ENCODE results near the gene ZNF74.
"Not testable (repeated sequence)": the region's sequence is repeated elsewhere in the genome, so short reads cannot be mapped to it uniquely, and the experiment has no call there.

ZNF74 gene

GRCh38 chr22:20400606-20401375 lies 6.8 kb downstream of the ZNF74 start:
- no peak for DNase-seq (ENCODE audit: low spot score)

GRCh38 chr22:20401376-20402014 lies 7.5 kb downstream of the ZNF74 start:
- no peak for DNase-seq (ENCODE audit: low spot score)

- DNase-seq (ENCODE audit: low spot score): no peak
These were observed 9.2 kb downstream of the ZNF74 start for GRCh38 chr22:20402960-20403778.

GRCh38 chr22:20403779-20404140 lies 9.8 kb downstream of the ZNF74 start:
- DNase-seq (ENCODE audit: low spot score): no peak

- no peak for DNase-seq (ENCODE audit: low spot score)
These were observed 10.9 kb downstream of the ZNF74 start for GRCh38 chr22:20404881-20405280.

- no peak for DNase-seq (ENCODE audit: low spot score)
These were observed 11.5 kb downstream of the ZNF74 start for GRCh38 chr22:20405291-20405930.

GRCh38 chr22:20405931-20406685 lies 12.2 kb downstream of the ZNF74 start:
- DNase-seq (ENCODE audit: low spot score): no peak

- DNase-seq (ENCODE audit: low spot score): no peak
These were observed 12.9 kb downstream of the ZNF74 start for GRCh38 chr22:20406686-20407408.

GRCh38 chr22:20407829-20408228 lies 13.9 kb downstream of the ZNF74 start:
- no peak for DNase-seq (ENCODE audit: low spot score)

- no peak for DNase-seq (ENCODE audit: low spot score)
These were observed 14.9 kb downstream of the ZNF74 start for GRCh38 chr22:20408891-20409290.

- not testable (repeated sequence) for DNase-seq (ENCODE audit: low spot score)
These were observed 15.4 kb downstream of the ZNF74 start for GRCh38 chr22:20409385-20409784.

- no peak for DNase-seq (ENCODE audit: low spot score)
These were observed 18.7 kb downstream of the ZNF74 start for GRCh38 chr22:20412474-20413216.

- no peak for DNase-seq (ENCODE audit: low spot score)
These were observed 19.5 kb downstream of the ZNF74 start for GRCh38 chr22:20413217-20414058.

- DNase-seq (ENCODE audit: low spot score): no peak
These were observed 20.1 kb downstream of the ZNF74 start for GRCh38 chr22:20414059-20414440.

- no peak for DNase-seq (ENCODE audit: low spot score)
These were observed 20.5 kb downstream of the ZNF74 start for GRCh38 chr22:20414450-20414849.

- DNase-seq (ENCODE audit: low spot score): not testable (repeated sequence)
These were observed 21.3 kb downstream of the ZNF74 start for GRCh38 chr22:20415241-20415640.

- not testable (repeated sequence) for DNase-seq (ENCODE audit: low spot score)
These were observed 21.7 kb downstream of the ZNF74 start for GRCh38 chr22:20415699-20416098.

GRCh38 chr22:20418211-20418788 lies 24.3 kb downstream of the ZNF74 start:
- DNase-seq (ENCODE audit: low spot score): peak; percentile 73

GRCh38 chr22:20419664-20419951 lies 25.7 kb downstream of the ZNF74 start:
- no peak for DNase-seq (ENCODE audit: low spot score)
